SK-N-SH treated with all-trans-retinoic acid at 6 μM for 48 hours (cell line): Measurements from ENCODE around the gene SGF29.

Experiments used
- PPARA ChIP-seq: fragments of 250-450 bp; sonication (Bioruptor Pico); IDR thresholded peaks from 2 replicates; pipeline ENCODE4 v1.5.0; 2020; ENCODE audit warnings: mild to moderate bottlenecking, borderline replicate concordance
- TCF4 ChIP-seq: fragments of 250-450 bp; sonication (Bioruptor Pico); IDR thresholded peaks from 2 replicates; pipeline ENCODE4 v1.8.0; 2021; ENCODE audit warnings: mild to moderate bottlenecking, moderate library complexity, borderline replicate concordance
- ZFP30 ChIP-seq: fragments of 450-650 bp; formaldehyde crosslinking; IDR thresholded peaks from 2 replicates; pipeline ENCODE4 v1.5.0; 2022; ENCODE audit warnings: mild to moderate bottlenecking, moderate library complexity
- TF ChIP-seq, protein P1 (sequence below): fragments of 250-450 bp; sonication (Bioruptor Pico); IDR thresholded peaks from 2 replicates; pipeline ENCODE4 v1.8.0; 2020; ENCODE audit warnings: mild to moderate bottlenecking, moderate library complexity, borderline replicate concordance

DNA sequence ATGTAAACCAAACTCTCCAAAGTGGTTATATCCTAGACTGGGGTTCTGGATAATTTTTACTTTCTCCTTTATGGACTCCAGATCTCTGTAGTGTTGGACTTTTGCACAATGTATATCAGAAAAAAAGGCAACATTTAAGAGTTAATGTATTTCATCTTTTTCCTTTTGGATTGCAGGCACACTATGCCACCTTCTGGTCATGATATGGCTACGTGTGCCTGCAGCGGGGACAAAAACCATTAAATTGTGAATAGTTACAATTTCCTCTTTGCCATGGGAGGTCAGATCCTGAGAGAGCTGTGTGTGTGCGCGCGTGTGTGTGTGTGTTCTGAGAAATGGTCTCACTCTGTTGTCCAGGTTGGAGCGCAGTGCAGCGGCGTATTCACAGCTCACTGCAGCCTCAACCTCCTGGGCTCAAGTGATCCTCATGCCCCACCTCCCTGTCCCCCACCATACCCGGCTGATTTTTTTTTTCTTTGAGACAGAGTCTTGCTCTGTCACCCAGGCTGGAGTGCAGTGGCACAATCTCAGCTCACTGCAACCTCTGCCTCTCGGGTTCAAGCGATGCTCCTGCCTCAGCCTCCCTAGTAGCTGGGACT is 4.3 kb upstream of the SGF29 start:
- TF ChIP-seq, protein P1, sequence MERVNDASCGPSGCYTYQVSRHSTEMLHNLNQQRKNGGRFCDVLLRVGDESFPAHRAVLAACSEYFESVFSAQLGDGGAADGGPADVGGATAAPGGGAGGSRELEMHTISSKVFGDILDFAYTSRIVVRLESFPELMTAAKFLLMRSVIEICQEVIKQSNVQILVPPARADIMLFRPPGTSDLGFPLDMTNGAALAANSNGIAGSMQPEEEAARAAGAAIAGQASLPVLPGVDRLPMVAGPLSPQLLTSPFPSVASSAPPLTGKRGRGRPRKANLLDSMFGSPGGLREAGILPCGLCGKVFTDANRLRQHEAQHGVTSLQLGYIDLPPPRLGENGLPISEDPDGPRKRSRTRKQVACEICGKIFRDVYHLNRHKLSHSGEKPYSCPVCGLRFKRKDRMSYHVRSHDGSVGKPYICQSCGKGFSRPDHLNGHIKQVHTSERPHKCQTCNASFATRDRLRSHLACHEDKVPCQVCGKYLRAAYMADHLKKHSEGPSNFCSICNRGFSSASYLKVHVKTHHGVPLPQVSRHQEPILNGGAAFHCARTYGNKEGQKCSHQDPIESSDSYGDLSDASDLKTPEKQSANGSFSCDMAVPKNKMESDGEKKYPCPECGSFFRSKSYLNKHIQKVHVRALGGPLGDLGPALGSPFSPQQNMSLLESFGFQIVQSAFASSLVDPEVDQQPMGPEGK: no peak
- no peak for TF ChIP-seq PPARA
- no peak for TF ChIP-seq ZFP30 (CRISPR knock-in tag)
- no peak for TF ChIP-seq TCF4 (CRISPR knock-in tag)
